ENCODE data around the gene STX11.

Gene STX11

GRCh38 chr6:144113366-144113765, 37.0 kb upstream of the STX11 start:
- DNase-seq, result no peak
- Histone ChIP-seq H3K9ac (ENCODE audit: low read length) (no peak overlapping the region), H4K20me1 (ENCODE audit: insufficient read depth, low read length) (no peaks in the 10 kb centered on the region), H3K79me2 (ENCODE audit: low read length) (no peaks in the 10 kb centered on the region), H3K9me3 (replicated peaks; ENCODE audit: insufficient read depth, low read length) (no peaks in the 10 kb centered on the region), H3K4me1 (ENCODE audit: low read length) (no peaks in the 10 kb centered on the region), H3K9me2 (replicated peaks; ENCODE audit: insufficient read depth, low read length) (no peaks in the 10 kb centered on the region), H3K4me2 (ENCODE audit: low read depth, low read length) (no peak overlapping the region), H3K36me3 (replicated peaks; ENCODE audit: insufficient read depth, low read length) (no peaks in the 10 kb centered on the region), H3K27ac (ENCODE audit: low read length) (no peak overlapping the region), H3F3A (ENCODE audit: insufficient read depth, low read length) (no peaks in the 10 kb centered on the region), H3K4me3 (ENCODE audit: low read length) (no peak overlapping the region), H2AFZ (ENCODE audit: low read length) (no peak overlapping the region), H3K27me3 (replicated peaks; ENCODE audit: insufficient read depth, low read length) (no peaks in the 10 kb centered on the region)
- TF ChIP-seq EZH2phosphoT487 (IDR thresholded peaks at IDR 0.05; ENCODE audit: low read length) (no peak), CTCF (IDR thresholded peaks at IDR 0.05; ENCODE audit: low read length) (no peak), EZH2 (optimal IDR thresholded peaks at IDR 0.05; ENCODE audit: low read depth, low read length) (no peak)

- Histone ChIP-seq H3K9me3 (replicated peaks; ENCODE audit: insufficient read depth, low read length) (no peaks in the 10 kb centered on the region), H3K4me2 (ENCODE audit: low read depth, low read length) (no peak overlapping the region), H3K79me2 (ENCODE audit: low read length) (no peaks in the 10 kb centered on the region), H3K27me3 (replicated peaks; ENCODE audit: insufficient read depth, low read length) (no peaks in the 10 kb centered on the region), H3K9ac (ENCODE audit: low read length) (no peak overlapping the region), H3K36me3 (replicated peaks; ENCODE audit: insufficient read depth, low read length) (no peaks in the 10 kb centered on the region), H2AFZ (ENCODE audit: low read length) (no peak overlapping the region), H3K4me3 (ENCODE audit: low read length) (no peak overlapping the region), H3F3A (ENCODE audit: insufficient read depth, low read length) (no peaks in the 10 kb centered on the region), H3K27ac (ENCODE audit: low read length) (no peak overlapping the region), H3K9me2 (replicated peaks; ENCODE audit: insufficient read depth, low read length) (no peaks in the 10 kb centered on the region), H3K4me1 (ENCODE audit: low read length) (no peaks in the 10 kb centered on the region), H4K20me1 (ENCODE audit: insufficient read depth, low read length) (no peaks in the 10 kb centered on the region)
- DNase-seq, result no peak
- TF ChIP-seq EZH2phosphoT487 (IDR thresholded peaks at IDR 0.05; ENCODE audit: low read length) (no peak), CTCF (IDR thresholded peaks at IDR 0.05; ENCODE audit: low read length) (no peak), EZH2 (optimal IDR thresholded peaks at IDR 0.05; ENCODE audit: low read depth, low read length) (no peak)
These were observed 35.1 kb upstream of the STX11 start for GRCh38 chr6:144115219-144115618.

GRCh38 chr6:144119376-144119775, 30.9 kb upstream of the STX11 start:
- no peaks in the 10 kb centered on the region for H4K20me1 ChIP-seq (ENCODE audit: insufficient read depth, low read length)
- no peaks in the 10 kb centered on the region for H3F3A ChIP-seq (ENCODE audit: insufficient read depth, low read length)
- no peak overlapping the region for H3K4me3 ChIP-seq (ENCODE audit: low read length)
- no peaks in the 10 kb centered on the region for H3K4me1 ChIP-seq (ENCODE audit: low read length)
- no peaks in the 10 kb centered on the region for H3K27me3 ChIP-seq (replicated peaks; ENCODE audit: insufficient read depth, low read length)
- no peak overlapping the region for H3K4me2 ChIP-seq (ENCODE audit: low read depth, low read length)
- no peaks in the 10 kb centered on the region for H3K9me3 ChIP-seq (replicated peaks; ENCODE audit: insufficient read depth, low read length)
- H2AFZ ChIP-seq (ENCODE audit: low read length), result no peak overlapping the region
- no peaks in the 10 kb centered on the region for H3K9me2 ChIP-seq (replicated peaks; ENCODE audit: insufficient read depth, low read length)
- no peaks in the 10 kb centered on the region for H3K36me3 ChIP-seq (replicated peaks; ENCODE audit: insufficient read depth, low read length)
- no peaks in the 10 kb centered on the region for H3K79me2 ChIP-seq (ENCODE audit: low read length)
- no peak for TF ChIP-seq CTCF (IDR thresholded peaks at IDR 0.05; ENCODE audit: low read length)
- TF ChIP-seq EZH2phosphoT487 (IDR thresholded peaks at IDR 0.05; ENCODE audit: low read length), result no peak
- no peak for TF ChIP-seq EZH2 (optimal IDR thresholded peaks at IDR 0.05; ENCODE audit: low read depth, low read length)
- H3K9ac ChIP-seq (ENCODE audit: low read length), result no peak overlapping the region
- DNase-seq, result no peak
- H3K27ac ChIP-seq (ENCODE audit: low read length), result no peak overlapping the region
